ENCODE measurements around the gene NDUFA7.

The NDUFA7 gene

GRCh38 chr19:8336072-8336569, 14.9 kb upstream of the NDUFA7 start:
- TF ChIP-seq POU6F1 (CRISPR knock-in tag; IDR thresholded peaks at IDR 0.05; ENCODE audit: borderline replicate concordance, low read depth) (no peak), PATZ1 (CRISPR knock-in tag; IDR thresholded peaks at IDR 0.05; ENCODE audit: borderline replicate concordance) (no peak)
- ATAC-seq = no peak

DNA sequence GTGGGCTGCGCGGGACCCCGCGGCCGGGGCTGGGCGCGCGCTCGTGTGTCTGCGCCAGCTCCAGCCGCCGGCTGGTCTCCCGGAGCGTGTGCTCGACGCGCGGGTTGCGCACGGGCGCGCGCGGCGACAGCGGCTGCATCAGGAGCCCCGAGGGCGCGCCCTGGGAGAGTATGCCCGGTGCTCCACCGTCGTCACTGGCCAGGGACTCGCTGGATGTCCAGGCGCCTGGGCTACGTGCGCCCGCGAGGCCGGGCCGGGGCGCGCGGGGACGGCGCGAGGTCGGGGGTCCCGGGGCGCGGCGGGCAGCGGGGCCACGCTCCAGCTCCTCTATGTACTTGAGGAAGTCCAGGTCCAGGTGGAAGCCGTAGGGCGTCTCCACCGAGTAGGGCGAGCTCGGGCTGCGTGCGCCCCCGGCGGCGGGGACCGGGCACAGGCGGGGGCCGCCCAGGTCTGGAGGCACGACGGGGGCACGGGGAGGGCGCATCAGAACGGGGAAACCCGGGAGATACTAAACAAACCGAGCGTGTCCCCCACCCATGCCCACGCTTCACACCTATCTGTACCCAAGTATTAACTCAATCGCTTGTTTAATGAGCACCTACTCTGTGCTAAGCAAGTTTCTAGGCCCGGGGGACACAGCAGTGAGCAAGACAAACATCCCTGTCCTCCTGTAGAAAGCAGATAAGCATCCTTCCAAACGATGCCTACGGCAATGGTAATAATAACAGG, 14.3 kb upstream of the NDUFA7 start:
- no peak for ATAC-seq
- no peak for TF ChIP-seq POU6F1 (CRISPR knock-in tag; IDR thresholded peaks at IDR 0.05; ENCODE audit: borderline replicate concordance, low read depth)
- TF ChIP-seq TCF4 (CRISPR knock-in tag; IDR thresholded peaks at IDR 0.05; ENCODE audit: borderline replicate concordance) = no peak
- no peak for TF ChIP-seq RARB (CRISPR knock-in tag; IDR thresholded peaks at IDR 0.05)
- TF ChIP-seq ZFP3 (CRISPR knock-in tag; IDR thresholded peaks at IDR 0.05) = no peak
- TF ChIP-seq, protein P1, sequence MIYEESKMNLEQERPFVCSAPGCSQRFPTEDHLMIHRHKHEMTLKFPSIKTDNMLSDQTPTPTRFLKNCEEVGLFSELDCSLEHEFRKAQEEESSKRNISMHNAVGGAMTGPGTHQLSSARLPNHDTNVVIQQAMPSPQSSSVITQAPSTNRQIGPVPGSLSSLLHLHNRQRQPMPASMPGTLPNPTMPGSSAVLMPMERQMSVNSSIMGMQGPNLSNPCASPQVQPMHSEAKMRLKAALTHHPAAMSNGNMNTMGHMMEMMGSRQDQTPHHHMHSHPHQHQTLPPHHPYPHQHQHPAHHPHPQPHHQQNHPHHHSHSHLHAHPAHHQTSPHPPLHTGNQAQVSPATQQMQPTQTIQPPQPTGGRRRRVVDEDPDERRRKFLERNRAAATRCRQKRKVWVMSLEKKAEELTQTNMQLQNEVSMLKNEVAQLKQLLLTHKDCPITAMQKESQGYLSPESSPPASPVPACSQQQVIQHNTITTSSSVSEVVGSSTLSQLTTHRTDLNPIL (CRISPR knock-in tag; IDR thresholded peaks at IDR 0.05; ENCODE audit: low read depth) = no peak
- no peak for TF ChIP-seq ZNF70 (CRISPR knock-in tag; IDR thresholded peaks at IDR 0.05)
- TF ChIP-seq TOX (CRISPR knock-in tag; IDR thresholded peaks at IDR 0.05; ENCODE audit: borderline replicate concordance) = no peak
- TF ChIP-seq ZNF565 (CRISPR knock-in tag; conservative IDR thresholded peaks at IDR 0.05; ENCODE audit: low read depth) = no peak
- TF ChIP-seq BACH2 (CRISPR knock-in tag; IDR thresholded peaks at IDR 0.05; ENCODE audit: borderline replicate concordance) = no peak

- TF ChIP-seq ISL1 (CRISPR knock-in tag; IDR thresholded peaks at IDR 0.05) (no peak), RARB (CRISPR knock-in tag; IDR thresholded peaks at IDR 0.05) (no peak), ZNF565 (CRISPR knock-in tag; conservative IDR thresholded peaks at IDR 0.05; ENCODE audit: low read depth) (no peak), ZNF8 (CRISPR knock-in tag; IDR thresholded peaks at IDR 0.05) (no peak), SNAI2 (CRISPR knock-in tag; IDR thresholded peaks at IDR 0.05) (no peak), PPARA (CRISPR knock-in tag; IDR thresholded peaks at IDR 0.05; ENCODE audit: borderline replicate concordance) (no peak), ESRRG (CRISPR knock-in tag; IDR thresholded peaks at IDR 0.05) (no peak), OSR1 (CRISPR knock-in tag; IDR thresholded peaks at IDR 0.05) (no peak), BACH2 (CRISPR knock-in tag; IDR thresholded peaks at IDR 0.05; ENCODE audit: borderline replicate concordance) (no peak), ZC3H10 (CRISPR knock-in tag; IDR thresholded peaks at IDR 0.05) (no peak), POU6F1 (CRISPR knock-in tag; IDR thresholded peaks at IDR 0.05; ENCODE audit: borderline replicate concordance, low read depth) (no peak), CSRNP3 (CRISPR knock-in tag; IDR thresholded peaks at IDR 0.05) (no peak), ZFP30 (CRISPR knock-in tag; IDR thresholded peaks at IDR 0.05) (no peak), TOX (CRISPR knock-in tag; IDR thresholded peaks at IDR 0.05; ENCODE audit: borderline replicate concordance) (no peak), GLIS3 (CRISPR knock-in tag; IDR thresholded peaks at IDR 0.05) (no peak)
- TF ChIP-seq, protein P1 (CRISPR knock-in tag; IDR thresholded peaks at IDR 0.05; ENCODE audit: low read depth) = no peak
- TF ChIP-seq, protein P2, sequence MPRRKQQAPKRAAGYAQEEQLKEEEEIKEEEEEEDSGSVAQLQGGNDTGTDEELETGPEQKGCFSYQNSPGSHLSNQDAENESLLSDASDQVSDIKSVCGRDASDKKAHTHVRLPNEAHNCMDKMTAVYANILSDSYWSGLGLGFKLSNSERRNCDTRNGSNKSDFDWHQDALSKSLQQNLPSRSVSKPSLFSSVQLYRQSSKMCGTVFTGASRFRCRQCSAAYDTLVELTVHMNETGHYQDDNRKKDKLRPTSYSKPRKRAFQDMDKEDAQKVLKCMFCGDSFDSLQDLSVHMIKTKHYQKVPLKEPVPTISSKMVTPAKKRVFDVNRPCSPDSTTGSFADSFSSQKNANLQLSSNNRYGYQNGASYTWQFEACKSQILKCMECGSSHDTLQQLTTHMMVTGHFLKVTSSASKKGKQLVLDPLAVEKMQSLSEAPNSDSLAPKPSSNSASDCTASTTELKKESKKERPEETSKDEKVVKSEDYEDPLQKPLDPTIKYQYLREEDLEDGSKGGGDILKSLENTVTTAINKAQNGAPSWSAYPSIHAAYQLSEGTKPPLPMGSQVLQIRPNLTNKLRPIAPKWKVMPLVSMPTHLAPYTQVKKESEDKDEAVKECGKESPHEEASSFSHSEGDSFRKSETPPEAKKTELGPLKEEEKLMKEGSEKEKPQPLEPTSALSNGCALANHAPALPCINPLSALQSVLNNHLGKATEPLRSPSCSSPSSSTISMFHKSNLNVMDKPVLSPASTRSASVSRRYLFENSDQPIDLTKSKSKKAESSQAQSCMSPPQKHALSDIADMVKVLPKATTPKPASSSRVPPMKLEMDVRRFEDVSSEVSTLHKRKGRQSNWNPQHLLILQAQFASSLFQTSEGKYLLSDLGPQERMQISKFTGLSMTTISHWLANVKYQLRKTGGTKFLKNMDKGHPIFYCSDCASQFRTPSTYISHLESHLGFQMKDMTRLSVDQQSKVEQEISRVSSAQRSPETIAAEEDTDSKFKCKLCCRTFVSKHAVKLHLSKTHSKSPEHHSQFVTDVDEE (CRISPR knock-in tag; IDR thresholded peaks at IDR 0.05) = no peak
- peak; percentile 46 for ATAC-seq
Measured at GRCh38 chr19:8334458-8335342, 13.5 kb upstream of the NDUFA7 start.

All from SK-N-SH treated with all-trans-retinoic acid at 6 μM for 48 hours (cell line).